G401 (cell line): ENCODE results near the gene DNAH10. TPM values are rescaled to one million over a fixed set of nuclear protein-coding genes. Genes with fewer than 3 reads are reported as not detected.

ENCODE experiments used
- DNase-seq: peaks from one replicate; pipeline ENCODE4 v3.0.0-alpha.2; 2015; ENCODE audit warnings: low spot score
- in situ Hi-C: cut with HindIII; loops from 2 replicates; pipeline ENCODE4 v1.10.0; 2016; ENCODE audit warnings: low sequenced_read_pairs, mixed read lengths
- total RNA-seq: library from RNA; depleted of rRNA; stranded (reverse); fragments of >200 nt; shearing (Covaris generic); gene quantifications from 2 replicates; pipeline ENCODE4 v1.2.3, GENCODE V29; 2014

DNAH10 gene
- total RNA-seq, 1 experiment from 2014 or later = 4.2 TPM

DNA sequence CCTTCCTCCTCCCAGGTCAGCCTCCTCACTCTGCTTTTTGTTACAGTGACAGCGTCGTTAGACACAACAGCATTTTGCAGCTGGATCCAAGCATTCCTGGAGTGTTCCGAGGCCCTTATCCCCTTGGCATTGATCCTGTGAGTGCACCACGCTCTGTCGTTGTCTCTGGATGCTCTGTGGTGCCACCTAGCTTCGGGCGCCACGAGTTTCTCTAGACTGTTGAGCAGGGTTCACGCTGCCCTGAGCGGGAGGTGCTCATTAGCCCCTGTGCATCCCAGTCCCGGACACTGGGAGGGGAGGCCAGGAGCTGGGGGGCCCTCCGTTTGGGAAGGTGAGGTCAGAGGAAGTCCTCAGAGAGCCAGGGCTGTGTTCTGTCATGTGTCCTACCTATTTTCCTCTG, 17.3 kb upstream of the DNAH10 start:
- no peak for DNase-seq
- in situ Hi-C loops = no loop called here

DNA sequence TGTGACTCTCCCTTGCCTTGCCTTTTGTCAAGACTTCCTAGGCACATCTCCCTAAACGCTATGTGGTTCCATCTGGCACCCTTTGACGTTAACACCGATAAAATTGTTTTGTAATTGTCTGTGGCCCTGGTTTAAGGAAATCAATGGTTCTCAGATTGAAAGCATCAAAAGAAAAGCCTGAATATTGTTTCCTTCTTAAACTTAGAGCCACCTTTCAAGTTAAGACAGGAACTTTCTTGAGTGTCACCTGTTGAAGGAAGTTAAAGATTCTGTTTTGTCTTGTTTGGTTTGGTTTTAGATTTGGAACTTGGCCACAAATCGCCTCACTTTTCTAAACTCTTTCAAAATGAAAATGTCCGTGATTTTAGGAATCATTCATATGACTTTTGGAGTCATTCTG, 14.8 kb upstream of the DNAH10 start:
- no peak for DNase-seq
- in situ Hi-C loops = no loop called here

DNA sequence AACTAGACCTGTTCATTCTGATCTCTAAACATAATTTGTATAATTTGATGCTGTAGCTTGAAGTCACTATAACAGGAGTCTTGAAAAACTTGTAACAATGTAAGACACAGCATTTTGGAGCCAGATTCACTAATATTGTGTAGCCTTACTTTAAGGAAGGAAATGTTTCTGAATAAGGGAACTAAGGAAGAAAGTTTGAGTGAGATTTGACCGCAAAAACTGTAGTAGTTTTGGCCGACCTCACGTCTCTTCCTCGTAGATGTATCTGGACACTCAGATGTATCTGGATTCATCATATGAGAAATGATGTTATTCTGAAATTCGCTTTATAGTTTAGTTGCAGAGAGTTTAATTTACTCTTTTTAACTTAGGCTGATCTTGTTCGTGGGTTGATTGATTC, 13.9 kb upstream of the DNAH10 start:
- no peak for DNase-seq
- in situ Hi-C loops = no loop called here

DNA sequence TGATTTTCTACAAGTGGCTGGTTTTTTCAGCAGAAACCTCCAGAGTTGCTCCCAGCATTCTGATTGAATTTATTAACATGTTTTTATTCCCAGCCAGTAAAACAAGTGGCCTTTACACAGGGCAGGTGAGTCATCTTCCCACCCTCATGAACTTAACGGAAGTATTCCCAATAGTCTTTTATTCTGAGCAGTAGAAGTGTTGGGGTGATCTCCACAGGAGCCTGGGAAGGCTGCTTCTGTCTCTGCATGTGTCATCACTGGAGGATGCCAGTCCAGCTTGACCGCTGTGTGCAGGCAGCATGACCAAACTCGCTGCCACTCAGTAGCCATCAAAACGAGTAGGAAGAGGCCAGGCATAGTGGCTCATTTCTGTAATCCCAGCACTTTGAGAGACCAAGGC, 13.4 kb upstream of the DNAH10 start:
- in situ Hi-C loops = no loop called here
- DNase-seq = no peak

- DNase-seq = no peak
- in situ Hi-C loops = no loop called here
Observed at GRCh38 chr12:123749355-123749754, 12.7 kb upstream of the DNAH10 start.

DNA sequence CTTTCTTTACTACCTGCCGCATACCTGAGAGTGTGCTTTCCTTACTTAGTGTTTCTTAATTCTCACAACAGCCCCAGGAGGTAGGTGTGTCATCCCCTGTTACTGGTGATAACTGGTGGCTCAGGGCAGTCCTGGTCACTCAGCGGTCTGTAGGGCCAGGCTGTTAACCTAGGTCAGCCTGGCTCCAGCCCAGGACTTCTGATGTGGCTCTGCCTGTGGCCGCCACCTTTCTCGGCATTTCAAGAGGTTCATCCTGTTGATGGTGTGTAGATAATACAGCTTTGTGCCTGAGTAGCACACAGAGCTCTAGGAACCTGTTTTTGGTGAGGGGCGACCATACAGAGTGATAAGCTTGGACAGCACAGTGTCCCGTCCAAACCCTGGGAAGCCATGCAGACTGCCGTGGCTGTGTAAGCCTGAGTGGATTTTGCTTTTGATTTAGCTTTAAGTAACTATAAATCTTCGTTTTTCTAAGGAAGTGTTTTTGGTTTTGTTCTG, 11.9 kb upstream of the DNAH10 start:
- in situ Hi-C loops = loop anchor here (10.0 kb wide), 1 partner anchor 95 kb away; no protein-coding TSS in a partner anchor
- DNase-seq = no peak

GRCh38 chr12:123752046-123752445, 10.1 kb upstream of the DNAH10 start:
- in situ Hi-C loops = loop anchor here (10.0 kb wide), 1 partner anchor 93 kb away; no protein-coding TSS in a partner anchor

DNA sequence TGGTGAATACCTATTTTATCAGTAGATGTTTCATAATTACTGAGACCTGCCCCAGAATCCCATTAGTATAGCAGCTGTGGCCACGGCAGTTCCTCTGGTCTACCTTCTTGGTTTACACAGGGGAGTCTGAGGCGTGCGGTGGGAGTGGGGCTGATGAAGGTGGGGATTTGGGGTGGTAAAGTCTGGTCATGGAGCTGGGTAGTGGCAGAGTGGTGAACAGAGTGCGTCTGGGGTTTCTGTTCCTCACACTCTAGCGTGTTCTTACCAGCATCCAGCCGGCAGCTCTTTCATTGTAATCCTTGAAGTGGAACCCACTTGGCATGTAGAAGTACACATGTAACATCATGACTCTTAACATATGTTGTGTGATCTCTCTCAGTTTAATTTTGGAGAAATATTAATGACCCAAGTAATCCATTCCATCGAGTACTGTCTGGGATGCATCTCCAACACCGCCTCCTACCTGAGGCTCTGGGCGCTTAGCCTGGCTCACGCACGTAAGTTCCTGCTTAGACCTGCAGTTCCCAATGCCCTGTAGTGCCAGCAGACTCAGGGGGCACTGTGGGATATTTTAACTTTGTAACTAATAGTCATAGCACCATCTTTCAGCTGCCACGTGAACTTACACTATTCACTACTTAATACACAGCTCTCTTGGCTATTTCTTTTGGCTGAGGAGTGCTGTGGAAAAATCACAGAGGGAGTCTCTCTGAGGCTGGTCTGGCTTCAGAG, 7.9 kb upstream of the DNAH10 start:
- DNase-seq = no peak
- in situ Hi-C loops = loop anchor here (10.0 kb wide), 1 partner anchor 91 kb away; no protein-coding TSS in a partner anchor

More at GRCh38 chr12:123752046-123752445, 10.1 kb upstream of the DNAH10 start:
- DNase-seq = no peak

DNA sequence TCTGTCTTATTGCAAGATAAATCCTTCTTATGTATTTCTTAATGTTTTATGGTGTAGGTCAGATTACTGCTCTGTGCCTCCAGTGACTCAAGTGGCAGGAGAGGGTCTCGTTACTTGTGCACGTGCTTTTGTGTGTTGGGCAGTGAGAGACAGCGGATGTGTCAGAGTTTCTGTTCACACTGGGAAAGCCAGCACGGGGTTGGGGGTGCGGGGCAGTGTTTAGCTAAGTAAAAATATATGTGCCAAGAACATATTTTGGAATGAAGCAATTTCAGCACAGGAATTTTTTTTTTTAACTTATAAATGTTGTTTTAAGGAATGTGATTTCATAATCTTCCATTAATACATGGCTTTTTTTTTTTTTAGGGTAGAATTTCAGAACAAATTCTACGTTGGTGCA, 4.5 kb upstream of the DNAH10 start:
- in situ Hi-C loops = loop anchor here (10.0 kb wide), 1 partner anchor 87 kb away; no protein-coding TSS in a partner anchor
- DNase-seq = no peak

- DNase-seq = no peak
- in situ Hi-C loops = no loop called here
Observed at GRCh38 chr12:123760267-123760938, 1.7 kb upstream of the DNAH10 start.

- in situ Hi-C loops = no loop called here
- DNase-seq = no peak
Observed at GRCh38 chr12:123762715-123763052, 583 bp downstream of the DNAH10 start.

- no peak for DNase-seq
- in situ Hi-C loops = no loop called here
Observed at GRCh38 chr12:123763093-123763492, 992 bp downstream of the DNAH10 start.

DNA sequence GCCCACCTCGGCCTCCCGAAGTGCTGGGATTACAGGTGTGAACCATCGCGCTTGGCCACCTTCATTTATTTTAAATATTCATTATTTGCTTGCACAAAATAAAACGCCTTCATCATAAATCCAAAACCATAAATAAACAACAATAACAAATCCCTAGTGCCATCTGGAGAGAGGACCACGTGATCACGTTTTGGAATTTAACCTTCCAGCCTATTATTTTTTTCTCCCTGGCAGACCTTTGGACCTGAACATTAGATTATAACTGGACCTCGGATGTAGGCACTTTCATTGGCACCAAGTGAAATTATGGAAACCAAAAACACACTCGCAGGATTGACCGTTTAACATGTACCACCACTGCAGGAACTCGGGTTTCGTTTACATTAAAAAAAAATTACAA, 2.0 kb downstream of the DNAH10 start:
- in situ Hi-C loops = no loop called here
- DNase-seq = no peak

DNA sequence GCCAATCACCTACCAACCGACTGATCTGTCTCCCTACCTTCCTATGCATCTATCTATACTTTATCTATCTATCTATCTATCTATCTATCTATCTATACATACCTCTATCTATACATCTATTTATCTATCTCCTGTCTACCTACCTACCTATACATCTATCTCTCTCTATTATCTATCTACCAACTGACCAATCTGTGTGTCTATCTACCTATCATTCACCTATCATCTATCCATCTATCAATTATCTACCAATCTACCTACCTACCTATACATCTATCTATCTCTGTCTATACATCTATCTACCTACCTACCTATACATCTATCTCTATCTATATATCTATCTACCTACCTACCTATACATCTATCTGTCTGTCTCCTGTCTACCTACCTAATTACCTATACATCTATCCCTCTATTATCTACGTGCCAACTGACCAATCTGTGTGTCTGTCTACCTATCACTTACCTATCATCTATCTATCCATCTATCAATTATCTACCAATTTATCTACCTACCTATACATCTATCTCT, 3.5 kb downstream of the DNAH10 start:
- in situ Hi-C loops = no loop called here
- no peak for DNase-seq

- DNase-seq = no peak
- in situ Hi-C loops = no loop called here
Observed at GRCh38 chr12:123767613-123768012, 5.5 kb downstream of the DNAH10 start.

DNA sequence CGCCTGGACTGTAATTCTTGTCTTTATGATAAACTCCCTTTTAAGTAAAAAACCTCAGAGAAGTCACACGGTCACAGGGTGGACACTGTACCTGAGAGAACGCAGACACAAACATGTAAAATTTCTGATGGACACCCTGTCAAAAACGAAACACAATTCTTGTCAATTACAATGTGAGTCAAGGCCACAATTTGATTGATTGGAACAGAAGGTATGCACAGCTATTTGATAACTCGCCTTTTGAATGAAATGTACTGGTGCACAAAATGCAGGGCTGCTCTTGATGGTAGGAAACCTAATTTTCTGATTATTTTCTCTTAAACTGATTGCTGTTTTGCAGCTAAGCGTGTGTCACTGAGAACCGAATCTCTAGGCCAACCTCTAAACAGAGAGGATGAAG, 9.2 kb downstream of the DNAH10 start:
- in situ Hi-C loops = no loop called here
- no peak for DNase-seq

- no peak for DNase-seq
- in situ Hi-C loops = no loop called here
Observed at GRCh38 chr12:123772074-123772473, 10.0 kb downstream of the DNAH10 start.

GRCh38 chr12:123773375-123773774, 11.3 kb downstream of the DNAH10 start:
- in situ Hi-C loops = no loop called here
- DNase-seq = no peak

DNA sequence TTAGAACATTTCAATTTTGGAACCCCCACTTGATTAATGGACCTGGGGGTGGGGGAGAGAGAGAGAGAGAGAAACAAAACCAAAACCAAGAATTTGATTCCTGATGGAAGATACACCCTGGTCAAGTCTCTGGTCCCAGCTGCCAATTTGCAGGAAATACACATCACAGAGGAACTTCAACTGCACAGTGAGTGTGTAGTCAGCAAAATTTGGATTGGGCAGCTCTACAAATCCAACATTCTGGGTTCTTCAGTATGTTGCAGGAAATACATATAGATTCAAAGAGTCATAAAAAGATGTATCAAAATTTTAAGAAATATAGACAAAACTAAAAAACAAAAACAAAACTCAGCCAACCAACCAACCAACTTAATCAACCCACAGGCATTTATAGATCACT, 17.4 kb downstream of the DNAH10 start:
- in situ Hi-C loops = loop anchor here (25.0 kb wide), 1 partner anchor 158 kb away; no protein-coding TSS in a partner anchor
- no peak for DNase-seq
